Endometrium (tissue), 2 donors: Measurements from ENCODE around the gene RNF144A.
A peak's percentile ranks its signal among the peaks of the same experiment; 100 is the strongest.
"Not testable (repeated sequence)": the region's sequence is repeated elsewhere in the genome, so short reads cannot be mapped to it uniquely, and the experiment has no call there.

ENCODE experiments used
- FAIRE-seq: peaks from 2 replicates; lab custom pipeline; 2012; peaks lifted over from hg19 to GRCh38; lab: Jason Lieb, UNC
- donor health status: control.
- donor health status: control.

Gene RNF144A

DNA sequence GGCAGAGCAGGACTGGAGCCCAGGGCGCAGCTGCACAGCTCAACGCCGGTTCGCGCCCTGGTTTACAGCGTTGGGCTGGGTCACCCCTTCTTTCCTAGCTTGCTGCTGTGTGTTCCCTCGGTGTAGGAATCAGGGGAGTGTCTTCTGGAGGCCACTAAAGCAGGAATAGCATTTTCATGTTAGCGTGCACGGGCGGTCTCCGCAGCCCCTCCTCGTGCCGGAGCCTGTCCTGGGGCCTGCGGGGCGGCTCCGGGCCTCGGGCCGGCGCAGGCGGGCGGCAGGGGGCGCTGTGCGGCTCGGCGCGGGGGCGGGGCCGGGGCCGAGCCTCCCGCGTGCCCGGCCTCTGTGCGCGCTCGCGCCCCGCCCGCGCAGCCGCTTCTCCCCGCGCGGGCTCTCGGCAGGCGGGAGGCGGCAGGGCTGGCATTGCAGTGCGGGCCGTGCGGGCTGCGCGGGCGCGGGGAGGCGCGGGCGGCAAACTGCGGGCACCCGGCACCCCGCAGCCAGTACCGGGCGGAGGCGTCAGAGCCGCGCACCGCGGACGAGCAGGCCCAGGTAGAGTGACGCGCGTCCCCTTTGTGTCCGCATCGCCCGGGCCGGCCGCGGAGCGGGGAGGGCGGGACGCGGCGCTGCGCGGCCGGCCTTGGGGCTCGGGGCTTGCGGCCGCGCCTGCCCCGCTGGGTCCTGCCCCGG, at the start of gene RNF144A:
RNF144A (plus strand) TSS at position 342 of the 690 bp plus-strand sequence. CDS start 79,515 bp downstream, outside the sequence.
- FAIRE-seq, result no peak

- FAIRE-seq, result no peak
Observed at GRCh38 chr2:6872394-6872793, 44.8 kb upstream of the RNF144A start.

DNA sequence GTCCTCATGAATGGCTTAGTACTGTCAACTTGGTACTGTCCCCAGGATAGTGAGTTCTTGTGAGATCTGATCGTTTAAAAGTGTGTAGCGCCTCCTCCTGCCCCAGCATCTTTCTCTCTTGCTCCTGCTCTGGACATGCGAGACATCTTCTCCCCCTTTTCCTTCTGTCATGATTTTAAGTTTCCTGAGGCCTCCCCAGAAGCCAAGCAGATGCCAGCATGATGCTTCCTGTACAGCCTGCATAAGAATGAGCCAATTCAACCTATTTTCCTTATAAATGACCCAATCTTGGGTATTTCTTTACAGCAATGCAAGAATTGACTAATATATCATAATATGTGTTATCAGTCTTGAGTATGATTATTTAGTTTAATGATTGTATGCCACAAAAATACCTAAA, 43.2 kb upstream of the RNF144A start:
- FAIRE-seq, result no peak

DNA sequence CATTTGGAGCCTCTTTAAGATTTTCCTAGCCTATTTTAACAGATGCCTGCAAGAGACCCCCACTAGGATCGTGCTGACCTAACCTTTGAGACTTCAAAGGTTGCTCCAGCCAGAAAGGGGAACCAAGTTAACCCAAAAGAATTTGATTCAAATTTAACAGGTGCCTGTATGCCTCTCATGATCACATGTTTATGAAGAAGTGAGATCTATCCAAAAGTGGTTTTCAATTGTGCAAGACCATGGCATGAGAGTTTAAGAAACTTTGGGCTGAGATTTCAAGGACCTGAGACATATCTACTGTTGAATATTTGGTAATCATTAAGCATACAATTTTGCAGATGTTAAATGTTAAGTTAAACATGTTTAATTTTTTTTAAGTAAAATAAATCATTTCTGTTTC, 40.9 kb upstream of the RNF144A start:
- FAIRE-seq, result no peak

GRCh38 chr2:6877402-6878304, 39.6 kb upstream of the RNF144A start, which contains the start of gene RSAD2:
Gene RSAD2 (plus strand): TSS chr2:6877777. CDS start chr2:6877801, 24 bp downstream.
- FAIRE-seq, result no peak

GRCh38 chr2:6878549-6878948, 38.7 kb upstream of the RNF144A start:
- no peak for FAIRE-seq

DNA sequence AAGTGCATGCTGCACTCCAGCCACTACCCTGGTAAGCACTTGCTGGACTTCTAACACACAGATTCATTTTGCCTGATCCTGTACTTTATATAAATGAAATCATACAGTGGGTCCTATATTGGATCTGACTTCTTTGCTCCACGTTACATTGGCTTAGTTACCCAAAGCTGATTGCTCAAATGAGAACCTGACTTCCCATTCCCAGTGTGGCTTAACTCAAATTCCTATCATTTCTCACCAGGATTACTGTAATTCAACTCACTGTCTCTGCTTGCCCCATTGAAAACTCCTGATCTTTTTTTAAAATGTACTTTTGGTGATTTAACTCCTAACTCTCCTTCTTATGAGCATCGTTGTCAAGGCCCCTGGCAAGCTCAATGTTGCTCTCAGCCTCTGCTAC, 38.2 kb upstream of the RNF144A start:
- no peak for FAIRE-seq

- FAIRE-seq, result no peak
Observed at GRCh38 chr2:6880200-6880733, 36.9 kb upstream of the RNF144A start.

GRCh38 chr2:6881046-6881445, 36.2 kb upstream of the RNF144A start:
- FAIRE-seq, result no peak

DNA sequence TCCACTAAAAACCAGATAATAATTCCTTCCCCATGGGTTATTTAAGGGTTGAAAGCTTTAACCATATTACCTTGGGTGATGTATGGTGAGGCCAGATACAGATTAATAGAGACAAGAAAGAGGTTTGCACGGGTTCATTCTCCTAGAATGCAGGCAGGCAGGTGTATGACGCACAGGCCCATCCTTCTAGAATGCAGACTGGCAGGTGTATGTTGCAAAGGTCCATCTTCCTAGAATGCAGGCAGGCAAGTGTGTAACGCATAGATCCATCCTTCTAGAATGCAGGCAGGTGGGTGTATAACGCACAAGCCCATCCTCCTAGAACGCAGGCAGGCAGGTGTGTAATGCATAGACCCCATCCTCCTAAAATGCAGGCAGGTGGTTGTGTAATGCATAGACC, 35.7 kb upstream of the RNF144A start:
- FAIRE-seq, result no peak

DNA sequence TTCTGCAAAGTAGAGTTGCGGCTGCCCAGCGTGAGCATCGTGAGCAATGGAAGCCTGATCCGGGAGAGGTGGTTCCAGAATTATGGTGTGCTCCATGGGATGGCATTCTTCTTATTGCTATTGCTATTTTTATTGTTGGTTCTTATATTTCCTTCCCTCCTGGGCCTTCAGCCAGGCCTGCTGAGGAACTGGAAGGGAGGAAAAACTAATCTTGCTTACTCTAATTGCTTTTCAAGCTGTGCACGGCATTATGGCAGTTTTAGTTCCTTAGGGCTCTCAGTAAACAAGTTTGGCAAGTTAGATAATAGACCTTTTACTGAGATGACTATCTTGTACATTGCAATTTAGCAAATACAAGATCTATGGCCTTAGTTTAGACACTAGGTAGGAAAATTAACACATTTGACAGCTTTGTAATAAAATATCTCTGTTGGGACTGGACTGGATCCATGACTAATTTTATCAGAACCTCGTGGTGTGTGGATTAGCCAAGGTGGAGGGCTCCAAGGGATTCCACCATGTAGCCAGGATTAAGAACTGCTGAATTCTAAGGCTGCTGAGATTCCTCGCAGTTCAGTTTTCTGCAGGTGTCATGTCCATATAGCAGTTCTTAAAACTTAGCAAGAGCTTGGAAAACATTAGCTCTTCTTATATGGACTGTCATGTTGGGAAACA, 33.6 kb upstream of the RNF144A start:
- FAIRE-seq, result no peak

GRCh38 chr2:6885551-6885950, 31.7 kb upstream of the RNF144A start:
- FAIRE-seq, result no peak

GRCh38 chr2:6885968-6886367, 31.2 kb upstream of the RNF144A start:
- FAIRE-seq, result no peak

- no peak for FAIRE-seq
Observed at GRCh38 chr2:6887751-6888192, 29.4 kb upstream of the RNF144A start.

- FAIRE-seq, result no peak
Observed at GRCh38 chr2:6888724-6889123, 28.5 kb upstream of the RNF144A start.

GRCh38 chr2:6893876-6894482, 23.2 kb upstream of the RNF144A start:
- FAIRE-seq, result no peak

- peak; percentile 94 for FAIRE-seq
Observed at GRCh38 chr2:6896930-6897759, 20.1 kb upstream of the RNF144A start.

DNA sequence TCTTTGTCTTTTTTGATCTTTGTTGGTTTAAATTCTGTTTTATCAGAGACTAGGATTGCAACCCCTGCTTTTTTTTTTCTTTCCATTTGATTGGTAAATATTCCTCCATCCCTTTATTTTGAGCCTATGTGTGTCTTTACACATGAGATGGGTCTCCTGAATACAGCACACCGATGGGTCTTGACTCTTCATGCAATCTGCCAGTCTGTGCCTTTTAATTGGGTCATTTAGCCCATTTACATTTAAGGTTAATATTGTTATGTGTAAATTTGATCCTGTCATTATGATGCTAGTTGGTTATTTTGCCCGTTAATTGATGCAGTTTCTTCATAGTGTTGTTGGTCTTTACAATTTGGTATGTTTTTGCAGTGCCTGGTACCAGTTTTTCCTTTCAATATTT, 14.6 kb upstream of the RNF144A start:
- FAIRE-seq, result not testable (repeated sequence)

GRCh38 chr2:6905668-6906067, 11.5 kb upstream of the RNF144A start:
- peak; percentile 65 for FAIRE-seq

GRCh38 chr2:6906165-6906741, 11.0 kb upstream of the RNF144A start:
- FAIRE-seq, result no peak

DNA sequence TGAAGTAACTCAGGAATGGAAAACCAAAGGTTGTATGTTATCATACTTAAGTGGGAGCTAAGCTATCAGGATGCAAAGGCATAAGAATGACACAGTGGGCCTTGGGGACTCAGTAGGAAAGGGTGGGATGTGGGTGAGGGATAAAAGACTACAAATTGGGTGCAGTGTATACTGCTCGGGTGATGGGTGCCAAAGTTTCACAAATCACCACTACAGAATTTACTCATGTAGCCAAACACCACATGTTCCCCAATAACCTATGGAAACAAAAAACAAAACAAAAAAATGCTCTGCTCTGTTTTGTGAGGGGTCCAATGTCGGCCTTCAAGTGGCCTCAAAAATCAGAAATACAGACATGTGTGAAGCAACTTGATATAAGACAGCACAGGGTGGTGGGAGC, 8.9 kb upstream of the RNF144A start:
- FAIRE-seq, result no peak
